Tibial artery (tissue), 4 donors: Measurements from ENCODE around the gene CFAP92.

Experiments used
- DNase-seq, 2 donors: peaks; one replicate each; pipeline ENCODE4 v3.0.0-alpha.2; 2019
- H3K27ac ChIP-seq, 2 donors: fragments of 200-600 bp; sonication (generic) in 1 of 2; 1 replicate in 1 of 2; 2 replicates in 1 of 2; pipeline ENCODE4 v1.5.1; 2018 to 2019; ENCODE audit warnings: mild to moderate bottlenecking in 1 of 2
- H3K27me3 ChIP-seq, 2 donors: fragments of 200-600 bp; sonication (generic) in 1 of 2; one replicate each; pipeline versions ENCODE4 v1.5.1 to v1.6.0; 2016 to 2019
- H3K36me3 ChIP-seq, 3 donors: fragments of 200-600 bp; sonication (generic) in 2 of 3; one replicate each; pipeline ENCODE4 v1.5.1; 2016 to 2019; ENCODE audit warnings: mild to moderate bottlenecking in 2 of 3
- H3K4me1 ChIP-seq, 4 donors: fragments of 200-600 bp; sonication (generic) in 2 of 4; 1 replicate in 3 of 4; 2 replicates in 1 of 4; pipeline ENCODE4 v1.5.1; 2016 to 2019
- H3K4me3 ChIP-seq, 2 donors: fragments of 200-600 bp; sonication (generic) in 1 of 2; 1 replicate in 1 of 2; 2 replicates in 1 of 2; pipeline ENCODE4 v1.5.1; 2018 to 2019; ENCODE audit warnings: mild to moderate bottlenecking in 2 of 2
- H3K9me3 ChIP-seq, 3 donors: fragments of 200-600 bp; sonication (generic) in 1 of 3; one replicate each; pipeline ENCODE4 v1.5.1; 2016 to 2019
- intact Hi-C: fragments of 100-400 bp; cut with DNase I; formaldehyde crosslinking; loops from one replicate; pipeline ENCODE4 v1.15.0; 2023; ENCODE audit warnings: low total_unique reads
- TF ChIP-seq, protein P1 (sequence below), 2 experiments: fragments of 200-600 bp in 1 of 2; fragments of 450-650 bp in 1 of 2; IDR thresholded peaks; one replicate each; pipeline ENCODE4 v1.5.1; 2017 to 2019; ENCODE audit warnings: antibody characterized with exemption in 2 of 2, mild to moderate bottlenecking in 1 of 2, moderate library complexity in 1 of 2

Gene CFAP92

DNA sequence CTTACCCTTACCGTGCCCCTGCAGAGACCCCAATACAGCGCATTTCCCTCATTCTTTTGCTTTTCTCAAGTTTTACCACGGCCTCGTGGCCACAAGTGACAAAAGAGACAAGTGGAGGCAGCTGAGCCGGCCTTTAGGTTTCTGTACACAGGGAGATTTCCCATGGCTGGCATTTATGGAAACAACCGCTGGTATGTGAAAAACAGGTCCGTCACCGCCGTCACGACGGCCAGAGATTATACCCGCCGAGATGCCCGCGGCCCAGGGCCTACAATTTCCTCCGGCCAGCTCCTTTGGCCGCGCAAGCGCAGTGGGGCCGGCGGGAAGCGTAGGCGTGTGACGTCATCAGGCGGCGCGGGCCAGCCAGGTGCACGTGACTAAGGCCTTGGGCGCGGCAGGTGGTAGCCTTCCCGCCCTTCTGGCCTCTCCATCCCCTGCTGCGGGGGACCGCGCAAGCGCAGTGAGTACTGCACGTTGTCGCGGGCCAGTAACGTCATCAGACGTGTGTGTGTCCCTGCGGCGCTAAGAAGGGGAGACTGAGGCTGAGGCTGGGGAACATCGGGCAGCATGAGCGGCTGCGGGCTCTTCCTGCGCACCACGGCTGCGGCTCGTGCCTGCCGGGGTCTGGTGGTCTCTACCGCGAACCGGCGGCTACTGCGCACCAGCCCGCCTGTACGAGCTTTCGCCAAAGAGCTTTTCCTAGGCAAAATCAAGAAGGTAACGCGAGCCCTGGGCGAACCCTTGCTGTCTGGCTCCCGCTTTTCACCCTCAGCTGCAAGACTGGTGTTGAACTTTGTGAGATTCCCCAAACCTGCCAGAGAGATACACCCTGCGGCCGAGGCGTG is 114.5 kb downstream of the CFAP92 start, which contains the start of gene ACAD9:
ACAD9 (plus strand) TSS at position 496 of the 845 bp plus-strand sequence; CDS start at position 568, 72 bp downstream.
- Histone ChIP-seq H3K4me1 (peaks cover 0 to 42% (median 28%) of the 10 kb centered on the region in 4 donors), H3K27me3 (no peaks in the 10 kb centered on the region), H3K4me3 (peak within 1 kb of the TSS; percentile 74 to 76), H3K27ac (peak within 1 kb of the TSS; percentile 91 to 96), H3K36me3 (peaks cover 0 to 8% (median 1%) of the 10 kb centered on the region in 3 donors), H3K9me3 (no peaks in the 10 kb centered on the region)
- peak; percentile 97 to 99 for DNase-seq
- TF ChIP-seq, protein P1, sequence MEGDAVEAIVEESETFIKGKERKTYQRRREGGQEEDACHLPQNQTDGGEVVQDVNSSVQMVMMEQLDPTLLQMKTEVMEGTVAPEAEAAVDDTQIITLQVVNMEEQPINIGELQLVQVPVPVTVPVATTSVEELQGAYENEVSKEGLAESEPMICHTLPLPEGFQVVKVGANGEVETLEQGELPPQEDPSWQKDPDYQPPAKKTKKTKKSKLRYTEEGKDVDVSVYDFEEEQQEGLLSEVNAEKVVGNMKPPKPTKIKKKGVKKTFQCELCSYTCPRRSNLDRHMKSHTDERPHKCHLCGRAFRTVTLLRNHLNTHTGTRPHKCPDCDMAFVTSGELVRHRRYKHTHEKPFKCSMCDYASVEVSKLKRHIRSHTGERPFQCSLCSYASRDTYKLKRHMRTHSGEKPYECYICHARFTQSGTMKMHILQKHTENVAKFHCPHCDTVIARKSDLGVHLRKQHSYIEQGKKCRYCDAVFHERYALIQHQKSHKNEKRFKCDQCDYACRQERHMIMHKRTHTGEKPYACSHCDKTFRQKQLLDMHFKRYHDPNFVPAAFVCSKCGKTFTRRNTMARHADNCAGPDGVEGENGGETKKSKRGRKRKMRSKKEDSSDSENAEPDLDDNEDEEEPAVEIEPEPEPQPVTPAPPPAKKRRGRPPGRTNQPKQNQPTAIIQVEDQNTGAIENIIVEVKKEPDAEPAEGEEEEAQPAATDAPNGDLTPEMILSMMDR (IDR thresholded peaks at IDR 0.05): peak in 1 of 2 experiments; percentile 25
- intact Hi-C loops: loop anchor here (5.0 to 10.0 kb wide), 3 partner anchors 155 to 265 kb away; partner anchors contain the start of gene RAB7A

DNA sequence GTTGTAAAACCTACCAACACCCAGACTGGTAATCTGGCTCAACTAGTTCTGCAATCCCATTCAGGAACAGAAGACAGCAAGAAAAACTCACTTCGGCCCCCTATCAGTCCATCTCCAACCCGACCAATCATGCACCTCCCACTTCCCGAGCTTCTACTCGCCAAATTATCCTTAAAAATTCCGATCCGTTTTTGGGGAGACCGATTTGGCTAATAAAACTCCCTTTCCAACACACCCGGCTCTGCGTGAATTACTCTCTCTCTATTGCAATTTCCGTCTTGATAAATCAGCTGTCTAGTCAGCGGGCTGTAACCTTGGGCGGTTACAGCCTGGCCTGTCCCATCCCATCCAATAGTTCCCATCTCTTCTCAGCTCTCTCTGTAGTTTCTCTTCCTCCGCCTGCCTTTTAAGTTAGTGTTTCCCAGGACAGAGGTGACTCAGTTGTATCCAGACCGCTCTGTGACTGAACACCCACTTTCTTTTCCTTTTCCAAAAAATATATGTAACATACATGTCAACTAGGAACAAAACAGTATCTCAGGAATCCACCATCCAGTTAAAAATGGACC is 115.2 kb downstream of the CFAP92 start:
- Histone ChIP-seq H3K9me3 (no peaks in the 10 kb centered on the region), H3K4me3 (peak overlapping the region; percentile 74 to 76), H3K36me3 (peaks cover 0 to 5% (median 0%) of the 10 kb centered on the region in 3 donors), H3K27me3 (no peaks in the 10 kb centered on the region), H3K4me1 (peaks cover 0 to 42% (median 28%) of the 10 kb centered on the region in 4 donors), H3K27ac (peak overlapping the region; percentile 91 to 96)
- TF ChIP-seq, protein P1 (IDR thresholded peaks at IDR 0.05): no peak
- DNase-seq: peak in 1 of 2 donors; percentile 25
- intact Hi-C loops: loop anchor here (5.0 to 10.0 kb wide), 3 partner anchors 154 to 264 kb away; partner anchors contain the start of gene RAB7A

DNA sequence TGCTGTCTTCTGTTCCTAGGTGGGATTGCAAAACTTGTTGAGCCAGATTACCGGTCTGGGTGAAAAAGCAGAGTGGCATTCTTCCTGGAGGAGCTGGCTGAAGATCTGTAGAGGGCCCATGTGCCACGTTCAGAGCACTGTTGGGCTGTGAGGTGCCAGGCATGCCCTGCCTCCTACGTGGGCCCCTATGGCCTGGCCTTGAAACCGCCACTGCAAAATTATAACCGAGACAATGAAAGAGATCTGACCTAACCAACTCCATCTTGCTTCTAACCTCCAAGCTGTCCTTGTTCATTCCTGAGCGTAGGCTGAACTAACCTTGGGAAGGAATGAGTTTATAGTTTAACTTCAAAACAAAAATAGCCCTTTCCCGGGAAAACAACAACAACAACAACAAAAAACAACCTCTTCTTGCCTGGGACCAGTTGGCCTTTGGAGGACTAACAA is 115.8 kb downstream of the CFAP92 start:
- no peaks in the 10 kb centered on the region for H3K9me3 ChIP-seq
- intact Hi-C loops: loop anchor here (5.0 to 10.0 kb wide), 3 partner anchors 153 to 263 kb away; partner anchors contain the start of gene RAB7A
- H3K27me3 ChIP-seq: no peaks in the 10 kb centered on the region
- TF ChIP-seq, protein P1 (IDR thresholded peaks at IDR 0.05): no peak
- no peak for DNase-seq
- no peaks in the 10 kb centered on the region for H3K36me3 ChIP-seq
- peak overlapping the region; percentile 91 to 96 for H3K27ac ChIP-seq
- H3K4me1 ChIP-seq: peaks cover 0 to 42% (median 28%) of the 10 kb centered on the region in 4 donors
- peak overlapping the region; percentile 74 to 76 for H3K4me3 ChIP-seq

DNA sequence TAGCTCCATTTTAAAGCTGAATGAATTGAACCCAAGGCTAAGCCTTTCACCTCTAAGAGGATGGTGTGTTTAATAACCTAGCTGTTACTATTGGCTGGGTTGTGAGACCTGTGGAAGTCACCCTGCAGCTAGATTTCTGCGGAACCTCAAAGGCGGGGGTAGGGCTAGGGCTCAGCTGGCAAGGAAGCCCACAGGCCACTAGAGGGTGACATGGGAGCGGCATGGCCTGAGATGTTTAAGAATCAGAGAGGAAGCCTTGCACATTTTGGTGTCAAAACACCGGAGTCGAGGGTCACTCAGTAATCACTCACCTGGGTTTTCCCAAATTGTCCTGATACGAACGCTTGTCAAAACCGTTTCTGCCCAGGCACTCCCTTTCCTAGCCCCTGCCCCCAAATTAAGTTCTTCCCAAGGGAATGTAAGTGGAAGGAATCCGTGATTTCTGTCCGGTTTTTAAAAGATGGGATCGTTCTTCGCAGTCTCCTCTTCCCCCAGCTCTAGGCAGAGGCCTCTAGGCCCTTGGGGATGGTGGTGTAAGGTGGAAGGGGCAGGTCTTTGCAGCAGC is 118.2 kb downstream of the CFAP92 start:
- intact Hi-C loops: loop anchor here (5.0 to 10.0 kb wide), 3 partner anchors 151 to 261 kb away; partner anchors contain the start of gene RAB7A

More for the DNA sequence above, 118.2 kb downstream of the CFAP92 start:
- no peak overlapping the region for H3K4me3 ChIP-seq
- H3K27ac ChIP-seq: no peak overlapping the region
- TF ChIP-seq, protein P1 (IDR thresholded peaks at IDR 0.05): no peak
- H3K36me3 ChIP-seq: no peaks in the 10 kb centered on the region
- H3K27me3 ChIP-seq: no peaks in the 10 kb centered on the region
- no peaks in the 10 kb centered on the region for H3K9me3 ChIP-seq
- DNase-seq: no peak
- peaks cover 0 to 23% (median 19%) of the 10 kb centered on the region in 4 donors for H3K4me1 ChIP-seq
